GM23338 (cell line): ENCODE data around the gene IRX2. TPM values are rescaled to one million over a fixed set of nuclear protein-coding genes. Genes with fewer than 3 reads are reported as not detected.

ENCODE experiments used
- ATAC-seq: fragments of 200-7000 bp; cut with Tn5 transposase; 3 replicates; pipeline ENCODE4 v1.9.1; 2020
- DNase-seq: peaks from one replicate; pipeline ENCODE4 v3.0.0-alpha.2; 2015; ENCODE audit warnings: low spot score
- H2AFZ ChIP-seq: fragments of 200-600 bp; sonication (generic); 2 replicates; pipeline ENCODE4 v1.8.0; 2016; ENCODE audit warnings: antibody characterized with exemption, mild to moderate bottlenecking, moderate library complexity
- H3F3A ChIP-seq: fragments of 200-600 bp; sonication (generic); replicated peaks from 2 replicates; pipeline ENCODE4 v1.8.0; 2017; ENCODE audit warnings: antibody characterized with exemption, mixed run types, low read depth
- H3K27ac ChIP-seq: fragments of 200-600 bp; sonication (generic); 2 replicates; pipeline ENCODE4 v1.6.1; 2016; ENCODE audit warnings: low read depth
- H3K27me3 ChIP-seq: fragments of 200-600 bp; sonication (generic); 2 replicates; pipeline ENCODE4 v1.8.0; 2016; ENCODE audit warnings: mild to moderate bottlenecking, mixed run types, moderate library complexity; ENCODE audit not compliant: insufficient read depth
- H3K36me3 ChIP-seq: fragments of 200-600 bp; sonication (generic); 2 replicates; pipeline ENCODE4 v1.8.0; 2016; ENCODE audit warnings: mild to moderate bottlenecking; ENCODE audit not compliant: insufficient read depth
- H3K4me1 ChIP-seq: fragments of 200-600 bp; sonication (generic); 2 replicates; pipeline ENCODE4 v1.8.0; 2016; ENCODE audit warnings: mild to moderate bottlenecking, moderate library complexity; ENCODE audit not compliant: insufficient read depth
- H3K4me2 ChIP-seq: fragments of 200-600 bp; sonication (generic); 2 replicates; pipeline ENCODE4 v1.7.1; 2017; ENCODE audit warnings: mixed run types
- H3K4me3 ChIP-seq: fragments of 200-600 bp; sonication (generic); 2 replicates; pipeline ENCODE4 v1.6.1; 2016; ENCODE audit warnings: mixed run types
- H3K79me2 ChIP-seq: fragments of 200-600 bp; sonication (generic); replicated peaks from 2 replicates; pipeline ENCODE4 v1.8.0; 2017; ENCODE audit warnings: mild to moderate bottlenecking; ENCODE audit not compliant: insufficient read depth
- H3K9me2 ChIP-seq: fragments of 200-600 bp; sonication (generic); 2 replicates; pipeline ENCODE4 v1.8.0; 2017; ENCODE audit not compliant: insufficient read depth
- H4K20me1 ChIP-seq: fragments of 200-600 bp; sonication (generic); replicated peaks from 2 replicates; pipeline ENCODE4 v1.8.0; 2017; ENCODE audit warnings: mild to moderate bottlenecking; ENCODE audit not compliant: insufficient read depth
- H3K27ac Mint-ChIP-seq: 2 replicates; pipeline ENCODE4 v1.8.0; 2020; ENCODE audit warnings: inconsistent platforms, mild to moderate bottlenecking, moderate library complexity, mixed read lengths
- H3K27me3 Mint-ChIP-seq: 3 replicates; pipeline ENCODE4 v1.8.0; 2022; ENCODE audit warnings: low read depth, mild to moderate bottlenecking, moderate library complexity, mixed read lengths, inconsistent platforms; ENCODE audit not compliant: insufficient read depth, poor library complexity
- H3K36me3 Mint-ChIP-seq: 3 replicates; pipeline ENCODE4 v1.8.0; 2021; ENCODE audit warnings: low read depth, mild to moderate bottlenecking, inconsistent platforms, moderate library complexity, mixed read lengths
- H3K4me1 Mint-ChIP-seq: 3 replicates; pipeline ENCODE4 v1.8.0; 2020; ENCODE audit warnings: mild to moderate bottlenecking, inconsistent platforms, mixed read lengths
- H3K4me3 Mint-ChIP-seq: 3 replicates; pipeline ENCODE4 v1.8.0; 2021; ENCODE audit warnings: moderate library complexity, mild to moderate bottlenecking, inconsistent platforms, mixed read lengths
- H3K9me3 Mint-ChIP-seq: 3 replicates; pipeline ENCODE4 v1.8.0; 2020; ENCODE audit warnings: moderate library complexity, mild to moderate bottlenecking, inconsistent platforms, mixed read lengths
- CREB1 ChIP-seq: fragments of 250-450 bp; sonication (Bioruptor Pico); IDR thresholded peaks from 2 replicates; pipeline ENCODE4 v1.5.0; 2020; ENCODE audit warnings: low read depth, mild to moderate bottlenecking, moderate library complexity
- CTCF ChIP-seq, 2 experiments: fragments of 200-600 bp in 1 of 2; sonication (generic) in 1 of 2; conservative IDR thresholded peaks; 2 replicates each; pipeline versions ENCODE4 v1.5.1 to v1.6.1; 2016 to 2017; ENCODE audit warnings: antibody characterized with exemption in 2 of 2, low read depth in 2 of 2, mild to moderate bottlenecking in 2 of 2, moderate library complexity in 1 of 2
- ETS1 ChIP-seq: IDR thresholded peaks from 2 replicates; pipeline ENCODE4 v1.6.1; 2016; ENCODE audit warnings: antibody characterized with exemption
- EZH2 ChIP-seq: fragments of 200-600 bp; sonication (generic); IDR thresholded peaks from one replicate; pipeline ENCODE4 v1.8.0; 2017; ENCODE audit warnings: antibody characterized with exemption, mild to moderate bottlenecking, low read depth; ENCODE audit not compliant: unreplicated experiment
- EZH2phosphoT487 ChIP-seq: fragments of 200-600 bp; sonication (generic); IDR thresholded peaks from one replicate; pipeline ENCODE4 v1.8.1; 2018; ENCODE audit warnings: antibody characterized with exemption; ENCODE audit not compliant: unreplicated experiment
- JUNB ChIP-seq: IDR thresholded peaks from one replicate; pipeline ENCODE4 v1.6.1; 2016; ENCODE audit warnings: antibody characterized with exemption; ENCODE audit not compliant: unreplicated experiment
- NANOG ChIP-seq: IDR thresholded peaks from 2 replicates; pipeline ENCODE4 v1.6.1; 2016; ENCODE audit warnings: antibody characterized with exemption, borderline replicate concordance
- POLR2AphosphoS5 ChIP-seq: IDR thresholded peaks from 2 replicates; pipeline ENCODE4 v1.6.1; 2016; ENCODE audit warnings: antibody characterized with exemption, low read depth
- REST ChIP-seq: IDR thresholded peaks from one replicate; pipeline ENCODE4 v1.6.1; 2018; ENCODE audit warnings: antibody characterized with exemption; ENCODE audit not compliant: unreplicated experiment
- STAT1 ChIP-seq: IDR thresholded peaks from one replicate; pipeline ENCODE4 v1.6.1; 2016; ENCODE audit warnings: antibody characterized with exemption; ENCODE audit not compliant: unreplicated experiment
- ZNF114 ChIP-seq: fragments of 250-450 bp; sonication (Bioruptor Pico); IDR thresholded peaks from 2 replicates; pipeline ENCODE4 v1.5.0; 2020; ENCODE audit warnings: mild to moderate bottlenecking, moderate library complexity
- ZNF331 ChIP-seq: fragments of 250-450 bp; sonication (Bioruptor Pico); IDR thresholded peaks from 2 replicates; pipeline ENCODE4 v1.5.0; 2020; ENCODE audit warnings: low read depth, mild to moderate bottlenecking, moderate library complexity
- ZNF462 ChIP-seq: fragments of 250-450 bp; sonication (Bioruptor Pico); IDR thresholded peaks from 2 replicates; pipeline ENCODE4 v1.5.0; 2020; ENCODE audit warnings: mild to moderate bottlenecking, moderate library complexity
- polyA plus RNA-seq: library from polyadenylated mRNA; unstranded; fragments of >200 nt; fragmentation: Nextera tagmentation; extraction: Ambion mirVana; gene quantifications from 2 replicates; pipeline ENCODE4 v1.2.1, GENCODE V29; 2016
- total RNA-seq: library from RNA; depleted of rRNA; stranded (reverse); fragments of >200 nt; shearing (Covaris generic); gene quantifications from 2 replicates; pipeline ENCODE4 v1.2.3, GENCODE V29; 2014

The IRX2 gene
- total and polyA plus RNA-seq, 2 experiments from 2014 or later: 13.6 to 25.3 TPM

GRCh38 chr5:2755076-2755680 is 3.7 kb upstream of the IRX2 start:
- Histone ChIP-seq H3K27me3 (peaks cover 84% of the 10 kb centered on the region), H3K4me2 (peak overlapping the region; percentile 72), H3F3A (peaks cover 25% of the 10 kb centered on the region), H3K79me2 (no peaks in the 10 kb centered on the region), H3K4me3 (peak overlapping the region; percentile 95), H3K4me1 (peaks cover 52% of the 10 kb centered on the region), H3K9me2 (no peaks in the 10 kb centered on the region), H3K36me3 (no peaks in the 10 kb centered on the region), H3K27ac (no peak overlapping the region), H2AFZ (peak overlapping the region; percentile 98), H4K20me1 (no peaks in the 10 kb centered on the region; the same call in none of the 2 replicates)
- Mint-ChIP-seq H3K27me3 (peaks cover 79% of the 10 kb centered on the region), H3K9me3 (peaks cover 8% of the 10 kb centered on the region; the same call in 2 of the 3 replicates), H3K4me3 (peak overlapping the region; percentile 83), H3K27ac (no peak overlapping the region), H3K4me1 (peaks cover 51% of the 10 kb centered on the region), H3K36me3 (peaks cover 7% of the 10 kb centered on the region; the same call in 2 of the 3 replicates)
- ATAC-seq (peak; percentile 0), DNase-seq (peak; percentile 58)
- peak; percentile 89 for TF ChIP-seq EZH2
- no peak for TF ChIP-seq JUNB
- TF ChIP-seq CREB1 (CRISPR knock-in tag): no peak
- no peak for TF ChIP-seq ETS1
- TF ChIP-seq ZNF462 (CRISPR knock-in tag): no peak
- no peak for TF ChIP-seq ZNF114
- no peak for TF ChIP-seq NANOG
- no peak for TF ChIP-seq ZNF331 (CRISPR knock-in tag)
- no peak for TF ChIP-seq REST
- TF ChIP-seq EZH2phosphoT487: peak; percentile 40
- TF ChIP-seq STAT1: no peak
- no peak for TF ChIP-seq POLR2AphosphoS5
- TF ChIP-seq CTCF (conservative IDR thresholded peaks at IDR 0.05; ENCODE audit: low read depth in 2 of 2): peak; percentile 24 to 52; a peak in 3 of 4 replicates
